ENCODE measurements around the gene HMCN1. TPM values are rescaled to one million over a fixed set of nuclear protein-coding genes. Genes with fewer than 3 reads are reported as not detected.

The HMCN1 gene
- total RNA-seq, 8 experiments from 2014 or later: 0.43 to 56.8 (median 6.8) TPM

DNA sequence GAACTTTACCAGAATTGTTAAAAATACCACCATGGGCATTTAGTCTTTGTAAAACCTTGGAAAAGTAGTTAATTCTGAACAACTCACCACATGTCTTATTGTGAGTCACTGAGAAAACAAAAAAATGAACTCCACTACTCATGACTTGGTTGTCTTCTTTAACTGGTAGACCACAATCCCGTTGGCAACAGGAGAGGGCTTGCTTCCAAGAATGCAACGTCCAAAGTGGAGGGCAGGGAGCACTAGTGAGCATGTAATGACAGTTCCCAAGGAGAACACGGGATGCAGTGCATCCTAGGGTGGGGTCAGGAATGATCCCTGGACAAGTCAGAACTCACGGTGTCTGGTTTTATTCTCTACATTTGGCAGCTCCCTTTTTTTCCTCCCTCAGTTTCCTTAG is 15.2 kb upstream of the HMCN1 start:
- peak in 3 of 8 experiments; percentile 70 to 94 (median 81) for ATAC-seq (replicated peaks in 6 of 8)
- 0 to 64% (median 25%) methylated on average over 2 to 4 of the region's 4 CpGs; no CpG with 5 or more reads in 1 of the 10 experiments for WGBS, 10 experiments
- no peak overlapping the region for H3K27ac ChIP-seq
- no peaks in the 10 kb centered on the region for H3K4me1 ChIP-seq (replicated peaks in 1 of 2)
- H3K4me3 ChIP-seq: no peak overlapping the region
- in situ Hi-C loops (cut with MboI; ENCODE audit: low pct_unique_long_range_greater_than_20kb in 2 of 9, low sequenced_read_pairs in 9 of 9, unreplicated experiment in 9 of 9): loop anchor here in 2 of 9 experiments (25.0 kb wide), 1 partner anchor 493 kb away; no protein-coding TSS in a partner anchor

DNA sequence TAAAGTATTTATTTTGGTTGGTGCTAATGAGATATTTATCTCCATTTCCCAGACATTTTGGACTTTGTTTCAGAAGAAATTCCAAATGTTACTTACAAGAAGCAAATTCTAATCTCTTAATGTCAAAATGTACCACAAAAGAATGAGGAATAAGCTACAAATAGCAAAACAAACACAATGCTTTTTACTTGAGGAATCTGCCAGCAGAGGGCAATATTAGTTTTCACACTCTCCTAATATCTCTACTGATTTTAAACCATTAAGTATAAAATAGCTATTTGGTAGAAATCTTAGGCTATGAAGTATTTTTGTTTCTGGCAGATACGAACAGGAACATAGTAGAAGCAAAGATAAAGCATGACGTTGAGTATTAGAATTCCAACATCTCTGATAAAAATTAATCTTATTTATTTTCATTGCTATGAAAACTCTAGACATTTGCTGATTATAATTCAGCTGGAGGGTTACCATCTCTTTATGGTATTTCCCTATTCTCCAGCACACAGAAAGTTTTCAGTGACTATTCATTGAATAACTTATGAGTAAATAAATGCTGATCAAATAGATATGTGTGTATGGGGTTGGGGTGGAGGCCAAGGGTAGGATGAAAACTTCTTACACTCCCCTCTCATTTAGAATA is 13.4 kb upstream of the HMCN1 start:
- no peak overlapping the region for H3K27ac ChIP-seq
- in situ Hi-C loops (cut with MboI; ENCODE audit: low pct_unique_long_range_greater_than_20kb in 2 of 9, low sequenced_read_pairs in 9 of 9, unreplicated experiment in 9 of 9): loop anchor here in 2 of 9 experiments (25.0 kb wide), 1 partner anchor 492 kb away; no protein-coding TSS in a partner anchor
- no peak overlapping the region for H3K4me3 ChIP-seq
- no peaks in the 10 kb centered on the region for H3K4me1 ChIP-seq (replicated peaks in 1 of 2)
- peak in 3 of 8 experiments; percentile 15 to 44 (median 38) for ATAC-seq (replicated peaks in 6 of 8)
- 0 to 59% (median 13%) methylated on average over 1 to 2 of the region's 2 CpGs; no CpG with 5 or more reads in 1 of the 10 experiments for WGBS, 10 experiments

DNA sequence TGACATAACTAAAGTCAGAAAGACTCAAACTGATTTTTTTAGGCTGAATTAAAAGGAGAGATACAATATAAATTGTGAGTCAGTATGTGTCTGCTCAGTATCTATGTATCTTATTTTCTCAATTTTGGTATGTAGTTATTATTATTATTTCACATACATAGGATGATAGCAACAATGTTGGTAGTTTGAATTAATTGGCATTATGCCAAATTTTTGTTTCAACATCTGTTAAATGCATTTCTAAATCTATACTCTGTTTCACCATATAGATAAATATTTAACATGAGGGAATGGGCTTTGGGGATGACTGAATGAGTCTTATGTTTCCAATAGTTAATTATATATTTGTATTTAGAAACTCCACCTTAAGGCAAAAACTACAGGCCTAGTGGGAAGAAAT is 12.6 kb upstream of the HMCN1 start:
- no peaks in the 10 kb centered on the region for H3K4me1 ChIP-seq (replicated peaks in 1 of 2)
- H3K4me3 ChIP-seq: no peak overlapping the region
- in situ Hi-C loops (cut with MboI; ENCODE audit: low pct_unique_long_range_greater_than_20kb in 2 of 9, low sequenced_read_pairs in 9 of 9, unreplicated experiment in 9 of 9): loop anchor here in 2 of 9 experiments (25.0 kb wide), 1 partner anchor 491 kb away; no protein-coding TSS in a partner anchor

DNA sequence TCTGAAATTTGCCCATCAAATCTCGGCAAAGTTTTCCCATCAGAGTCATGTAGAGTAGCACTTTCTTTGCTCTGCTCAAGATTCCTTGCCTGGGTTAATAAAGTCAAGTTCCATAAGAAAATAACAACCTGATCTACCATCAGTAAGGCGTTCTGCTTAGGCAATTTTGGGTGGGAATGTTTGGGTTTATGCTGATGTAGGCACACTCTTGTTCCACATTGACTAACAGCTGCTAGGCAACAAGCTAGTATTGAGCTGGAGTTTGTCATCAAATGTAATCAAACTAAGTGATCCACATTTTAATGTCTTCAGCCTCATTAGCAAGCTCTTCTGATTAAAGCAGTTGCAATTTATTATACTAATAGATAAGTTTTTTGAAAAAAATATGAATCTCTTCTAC is 12.1 kb upstream of the HMCN1 start:
- peak in 3 of 8 experiments; percentile 58 to 87 (median 83) for ATAC-seq (replicated peaks in 6 of 8)
- Histone ChIP-seq H3K4me1 (replicated peaks in 1 of 2) (no peaks in the 10 kb centered on the region), H3K27ac (no peak overlapping the region), H3K4me3 (no peak overlapping the region)
- in situ Hi-C loops (cut with MboI; ENCODE audit: low pct_unique_long_range_greater_than_20kb in 2 of 9, low sequenced_read_pairs in 9 of 9, unreplicated experiment in 9 of 9): loop anchor here in 2 of 9 experiments (25.0 kb wide), 1 partner anchor 490 kb away; no protein-coding TSS in a partner anchor
- WGBS, 10 experiments: 13 to 92% (median 64%) methylated on average over 1 to 2 of the region's 2 CpGs; no CpG with 5 or more reads in 3 of the 10 experiments

More for the DNA sequence above, 12.6 kb upstream of the HMCN1 start:
- ATAC-seq (replicated peaks in 6 of 8): no peak
- no peak overlapping the region for H3K27ac ChIP-seq

DNA sequence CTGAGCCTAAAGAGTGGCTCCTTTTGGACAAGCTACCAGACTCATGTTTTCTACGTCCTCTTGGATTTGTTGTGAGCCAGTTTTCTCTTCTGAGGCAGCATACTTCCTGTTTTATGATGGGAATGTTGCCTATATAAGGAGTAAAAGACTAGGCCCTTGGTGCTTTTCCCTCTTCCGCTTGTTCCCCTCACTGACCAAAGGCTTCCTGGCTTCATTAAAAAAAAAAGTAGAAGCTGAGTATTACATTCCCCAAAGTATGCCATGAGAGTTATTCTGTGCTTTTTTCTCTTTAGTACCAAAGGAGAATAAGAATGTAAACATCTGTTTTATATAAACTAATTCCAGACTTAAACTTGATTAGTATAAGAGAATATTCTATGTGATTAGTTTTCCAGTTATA is 6.5 kb upstream of the HMCN1 start:
- Histone ChIP-seq H3K4me3 (no peak overlapping the region), H3K4me1 (replicated peaks in 1 of 2) (no peaks in the 10 kb centered on the region), H3K27ac (no peak overlapping the region)
- no peak for ATAC-seq (replicated peaks in 6 of 8)
- WGBS, 10 experiments: 78 to 100% (median 100%) methylated on average over 1 to 2 of the region's 2 CpGs; no CpG with 5 or more reads in 1 of the 10 experiments
- in situ Hi-C loops (cut with MboI; ENCODE audit: low pct_unique_long_range_greater_than_20kb in 2 of 9, low sequenced_read_pairs in 9 of 9, unreplicated experiment in 9 of 9): loop anchor here in 4 of 9 experiments (25.0 kb wide), 2 partner anchors 235 to 485 kb away; no protein-coding TSS in a partner anchor

DNA sequence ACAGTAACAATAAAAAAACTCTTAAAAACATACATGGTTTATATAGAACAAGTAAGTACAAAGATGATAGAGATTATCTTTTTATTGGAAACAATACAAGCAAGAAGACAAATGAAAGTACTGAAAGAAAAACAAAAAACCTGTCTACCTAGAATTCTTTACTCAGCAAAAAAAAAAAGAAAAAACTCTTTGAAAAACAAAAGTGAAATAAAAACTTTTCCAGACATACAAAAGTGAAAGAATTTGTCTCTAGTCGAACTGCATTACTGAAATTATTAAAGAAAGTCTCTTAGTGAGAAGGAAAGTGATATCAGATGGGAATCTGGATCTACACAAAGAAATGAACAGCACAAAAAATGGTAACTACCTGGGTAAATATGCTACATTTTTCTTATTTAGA is 2.7 kb upstream of the HMCN1 start:
- Histone ChIP-seq H3K4me1 (replicated peaks in 1 of 2) (no peaks in the 10 kb centered on the region), H3K4me3 (no peak overlapping the region), H3K27ac (no peak overlapping the region)
- no peak for ATAC-seq (replicated peaks in 6 of 8)
- 4 to 91% (median 59%) methylated on average over 1 of the region's 1 CpG for WGBS, 10 experiments
- in situ Hi-C loops (cut with MboI; ENCODE audit: low pct_unique_long_range_greater_than_20kb in 2 of 9, low sequenced_read_pairs in 9 of 9, unreplicated experiment in 9 of 9): loop anchor here in 4 of 9 experiments (25.0 kb wide), 2 partner anchors 231 to 481 kb away; no protein-coding TSS in a partner anchor

DNA sequence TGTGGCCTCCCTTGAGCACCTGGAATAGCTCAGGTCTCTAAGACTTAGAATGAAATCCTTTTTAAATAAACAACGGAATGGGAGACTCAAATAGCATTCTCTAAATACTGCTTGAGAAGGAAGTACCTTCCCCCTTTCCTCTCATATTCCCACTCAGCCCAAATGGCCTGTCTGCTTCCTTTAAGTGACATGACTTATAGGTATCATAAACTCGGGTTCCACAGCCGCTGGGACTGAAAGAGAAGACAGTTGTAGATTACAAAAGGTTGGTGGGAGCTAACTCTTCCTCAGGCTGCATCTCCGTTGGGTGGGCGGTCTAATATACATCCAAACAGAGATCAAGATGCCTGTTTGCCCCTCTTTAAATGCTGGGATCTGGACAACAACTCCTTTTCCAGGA is 1.2 kb upstream of the HMCN1 start:
- Histone ChIP-seq H3K27ac (no peak overlapping the region), H3K4me1 (replicated peaks in 1 of 2) (no peaks in the 10 kb centered on the region), H3K4me3 (no peak overlapping the region)
- ATAC-seq (replicated peaks in 6 of 8): no peak
- WGBS, 10 experiments: 54 to 100% (median 90%) methylated on average over 1 to 5 of the region's 5 CpGs; no CpG with 5 or more reads in 1 of the 10 experiments
- in situ Hi-C loops (cut with MboI; ENCODE audit: low pct_unique_long_range_greater_than_20kb in 2 of 9, low sequenced_read_pairs in 9 of 9, unreplicated experiment in 9 of 9): loop anchor here in 4 of 9 experiments (25.0 kb wide), 2 partner anchors 229 to 479 kb away; no protein-coding TSS in a partner anchor

DNA sequence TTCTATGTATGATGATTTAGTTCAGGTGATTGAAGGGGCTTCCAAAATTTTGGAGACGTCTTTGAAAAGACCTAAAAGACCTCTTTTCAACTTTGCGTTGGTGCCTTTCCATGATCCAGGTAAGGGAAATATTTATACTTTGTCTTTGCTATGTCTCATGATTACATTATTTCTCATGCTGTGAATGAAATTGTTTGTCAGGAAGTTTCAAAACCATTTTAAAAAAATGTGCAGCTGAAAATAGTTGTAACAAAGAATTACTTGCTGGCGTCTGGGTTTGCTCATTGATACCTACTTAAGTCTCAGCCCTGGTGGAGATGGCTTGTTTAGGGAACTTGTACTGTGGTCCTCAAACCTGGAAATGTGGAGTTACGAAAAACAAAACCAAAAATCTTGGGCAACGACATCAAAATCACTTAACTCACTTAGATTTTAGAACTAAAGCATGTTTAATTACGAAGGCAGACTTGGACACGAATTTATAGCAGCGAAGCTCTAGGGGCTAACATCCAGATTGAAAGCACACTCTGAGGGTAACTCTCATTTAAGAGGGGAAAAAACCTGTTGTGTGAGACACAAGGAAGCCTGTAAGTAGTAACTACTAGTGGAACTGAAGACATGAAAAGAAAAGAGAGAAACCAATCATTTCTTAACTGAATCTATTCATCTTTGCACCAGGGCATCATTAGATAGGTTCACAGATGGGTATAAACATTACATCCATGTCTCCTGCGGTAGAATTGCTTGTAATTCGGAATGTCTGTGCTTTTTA is 924 bp downstream of the HMCN1 start:
- 6 to 65% (median 32%) methylated on average over 1 to 10 of the region's 10 CpGs for WGBS, 10 experiments
- H3K27ac ChIP-seq: no peak overlapping the region

DNA sequence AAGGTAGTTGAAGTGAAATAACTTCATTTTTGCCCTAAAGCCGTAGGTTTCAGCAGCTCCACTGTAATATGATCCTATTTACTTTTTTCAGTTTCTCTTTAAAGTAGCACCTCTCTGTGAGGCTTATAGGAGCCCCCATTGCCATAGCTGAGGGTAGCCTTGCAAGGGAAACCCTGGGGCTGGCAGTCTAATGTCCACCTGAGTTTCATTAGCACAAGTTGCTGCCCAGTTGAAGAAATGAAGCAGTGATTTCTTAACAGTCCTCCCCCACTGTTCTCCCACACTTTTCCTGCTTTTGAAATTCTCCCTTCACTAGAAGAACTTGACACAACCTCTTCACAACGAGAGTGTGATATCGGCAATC is 1.5 kb downstream of the HMCN1 start:
- no peak overlapping the region for H3K27ac ChIP-seq
- no peak overlapping the region for H3K4me3 ChIP-seq
- 0 to 90% (median 30%) methylated on average over 1 to 3 of the region's 3 CpGs for WGBS, 10 experiments
- in situ Hi-C loops (cut with MboI; ENCODE audit: low pct_unique_long_range_greater_than_20kb in 2 of 9, low sequenced_read_pairs in 9 of 9, unreplicated experiment in 9 of 9): loop anchor here in 4 of 9 experiments (25.0 kb wide), 2 partner anchors 227 to 477 kb away; no protein-coding TSS in a partner anchor
- peak in 1 of 8 experiments; percentile 8 for ATAC-seq (replicated peaks in 6 of 8)
- no peaks in the 10 kb centered on the region for H3K4me1 ChIP-seq (replicated peaks in 1 of 2)

More for the DNA sequence above, 924 bp downstream of the HMCN1 start:
- peak overlapping the region in 2 of 5 donors; percentile 40 to 43 for H3K4me3 ChIP-seq
- peak in 1 of 8 experiments; percentile 3 for ATAC-seq (replicated peaks in 6 of 8)
- H3K4me1 ChIP-seq (replicated peaks in 1 of 2): no peaks in the 10 kb centered on the region
- in situ Hi-C loops (cut with MboI; ENCODE audit: low pct_unique_long_range_greater_than_20kb in 2 of 9, low sequenced_read_pairs in 9 of 9, unreplicated experiment in 9 of 9): loop anchor here in 4 of 9 experiments (25.0 kb wide), 2 partner anchors 227 to 477 kb away; no protein-coding TSS in a partner anchor

DNA sequence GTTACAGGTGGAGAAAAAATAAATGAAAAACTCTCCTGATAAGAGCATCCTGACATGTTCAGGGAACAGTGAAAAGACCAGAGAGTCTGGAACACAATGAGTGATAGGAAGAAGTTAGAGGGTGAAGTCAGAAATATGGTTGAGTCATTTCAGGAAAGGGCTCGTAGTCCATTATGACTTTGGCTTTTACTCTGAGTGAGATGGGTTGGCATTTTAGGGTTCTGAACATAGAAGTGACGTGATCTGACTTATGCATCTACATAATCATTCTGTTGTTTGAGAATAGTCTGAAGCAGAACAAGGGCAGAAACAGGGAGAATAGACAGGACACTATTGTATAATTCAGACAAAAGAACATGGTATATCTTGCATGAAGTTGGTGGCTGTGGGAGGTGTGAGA is 5.8 kb downstream of the HMCN1 start:
- no peak for ATAC-seq (replicated peaks in 6 of 8)
- Histone ChIP-seq H3K27ac (no peak overlapping the region), H3K4me3 (no peak overlapping the region), H3K4me1 (replicated peaks in 1 of 2) (no peaks in the 10 kb centered on the region)
- in situ Hi-C loops (cut with MboI; ENCODE audit: low pct_unique_long_range_greater_than_20kb in 2 of 9, low sequenced_read_pairs in 9 of 9, unreplicated experiment in 9 of 9): loop anchor here in 4 of 9 experiments (25.0 kb wide), 2 partner anchors 222 to 472 kb away; no protein-coding TSS in a partner anchor
- WGBS, 10 experiments: 46 to 100% (median 86%) methylated on average over 1 to 2 of the region's 2 CpGs

DNA sequence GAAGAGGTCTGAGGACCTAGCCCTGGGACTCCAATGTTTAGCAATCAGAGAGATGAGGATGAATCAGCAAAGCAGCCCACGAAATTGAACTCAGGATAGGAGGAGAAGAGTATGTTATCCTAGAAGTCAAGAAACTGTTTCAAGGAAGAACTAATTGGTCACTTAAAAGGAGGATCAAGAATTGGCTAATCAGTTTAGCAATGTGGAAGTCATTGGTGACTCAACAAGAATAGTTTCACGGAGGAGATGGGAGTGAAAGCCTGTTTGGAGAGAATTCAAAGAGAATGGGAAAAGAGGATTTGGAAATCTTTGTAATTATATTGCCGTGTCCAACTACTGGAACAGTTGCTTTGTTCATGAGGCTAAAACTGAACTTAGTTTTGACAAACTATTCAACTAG is 7.4 kb downstream of the HMCN1 start:
- in situ Hi-C loops (cut with MboI; ENCODE audit: low pct_unique_long_range_greater_than_20kb in 2 of 9, low sequenced_read_pairs in 9 of 9, unreplicated experiment in 9 of 9): loop anchor here in 4 of 9 experiments (25.0 kb wide), 2 partner anchors 221 to 471 kb away; no protein-coding TSS in a partner anchor
- no peaks in the 10 kb centered on the region for H3K4me1 ChIP-seq (replicated peaks in 1 of 2)
- ATAC-seq (replicated peaks in 6 of 8): peak in 1 of 8 experiments; percentile 35

DNA sequence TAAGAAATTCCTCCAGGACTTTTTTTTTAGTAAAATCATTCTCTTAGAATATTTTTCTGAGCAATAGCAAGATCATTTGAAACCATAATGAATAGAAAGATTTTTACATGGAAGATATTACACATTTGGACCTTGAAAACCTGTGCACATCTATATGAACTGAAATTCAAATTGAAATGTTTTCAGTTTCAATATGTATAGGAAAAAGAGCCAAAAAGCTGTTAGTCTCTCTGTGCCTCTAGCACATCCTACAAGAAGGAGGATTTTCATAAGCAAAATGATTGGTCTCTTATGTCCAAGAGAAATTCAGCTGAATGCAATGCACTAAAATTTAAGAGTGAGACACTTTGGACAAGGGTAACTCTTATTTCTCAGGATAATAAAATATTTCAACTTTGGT is 8.2 kb downstream of the HMCN1 start:
- no peak overlapping the region for H3K4me3 ChIP-seq
- in situ Hi-C loops (cut with MboI; ENCODE audit: low pct_unique_long_range_greater_than_20kb in 2 of 9, low sequenced_read_pairs in 9 of 9, unreplicated experiment in 9 of 9): loop anchor here in 4 of 9 experiments (25.0 kb wide), 2 partner anchors 220 to 470 kb away; no protein-coding TSS in a partner anchor
- no peak overlapping the region for H3K27ac ChIP-seq
- no peak for ATAC-seq (replicated peaks in 6 of 8)
- no peaks in the 10 kb centered on the region for H3K4me1 ChIP-seq (replicated peaks in 1 of 2)

More for the DNA sequence above, 7.4 kb downstream of the HMCN1 start:
- no peak overlapping the region for H3K27ac ChIP-seq
- WGBS, 10 experiments: 10 to 100% (median 82%) methylated on average over 1 to 3 of the region's 3 CpGs
- H3K4me3 ChIP-seq: no peak overlapping the region

DNA sequence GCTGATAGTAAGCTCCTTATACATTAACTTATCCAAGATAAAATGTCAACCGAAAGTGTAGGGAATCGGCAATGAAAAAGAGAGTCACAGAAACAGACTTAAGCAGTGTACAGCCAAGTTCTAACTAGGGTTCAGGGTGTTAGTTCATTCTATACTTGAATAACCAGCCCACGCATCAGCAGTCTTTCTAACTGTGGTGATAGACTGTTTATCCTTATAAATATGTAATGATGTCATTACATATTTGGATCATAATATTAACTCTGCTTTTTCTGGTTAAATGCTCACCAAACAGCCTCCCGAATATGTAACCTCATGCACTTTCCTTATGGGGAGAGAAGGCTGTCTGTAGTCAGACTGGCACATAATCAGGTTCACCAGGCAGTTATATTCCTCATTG is 11.0 kb downstream of the HMCN1 start:
- WGBS, 10 experiments: 71 to 100% (median 93%) methylated on average over 2 to 4 of the region's 4 CpGs; no CpG with 5 or more reads in 1 of the 10 experiments
- no peak overlapping the region for H3K4me3 ChIP-seq
- no peak overlapping the region for H3K27ac ChIP-seq
- in situ Hi-C loops (cut with MboI; ENCODE audit: low pct_unique_long_range_greater_than_20kb in 2 of 9, low sequenced_read_pairs in 9 of 9, unreplicated experiment in 9 of 9): loop anchor here in 4 of 9 experiments (25.0 kb wide), 2 partner anchors 217 to 467 kb away; no protein-coding TSS in a partner anchor
- no peaks in the 10 kb centered on the region for H3K4me1 ChIP-seq (replicated peaks in 1 of 2)
- no peak for ATAC-seq (replicated peaks in 6 of 8)

Data from motor neuron (in vitro differentiated cells).